Kasumi-1 (cell line): Measurements from ENCODE around the gene PBX1.
"Not testable (repeated sequence)": the region's sequence is repeated elsewhere in the genome, so short reads cannot be mapped to it uniquely, and the experiment has no call there.

Source experiments
- DNase-seq, 2 experiments: peaks; one replicate each; lab custom pipeline; 2025; lab: John Stamatoyannopoulos, UW

Gene PBX1

GRCh38 chr1:164558461-164559341, at the start of gene PBX1:
Gene PBX1 (plus strand): TSS chr1:164559184.
- DNase-seq, result peak; percentile 94 to 97

- no peak for DNase-seq
These were observed 48.5 kb upstream of the PBX1 start for GRCh38 chr1:164510435-164510834.

GRCh38 chr1:164511001-164511705, 47.8 kb upstream of the PBX1 start:
- no peak for DNase-seq

- no peak for DNase-seq
These were observed 43.8 kb upstream of the PBX1 start for GRCh38 chr1:164515231-164515630.

- DNase-seq, result no peak
These were observed 43.2 kb upstream of the PBX1 start for GRCh38 chr1:164515711-164516331.

- no peak for DNase-seq
These were observed 42.4 kb upstream of the PBX1 start for GRCh38 chr1:164516591-164516990.

GRCh38 chr1:164518692-164519332, 40.2 kb upstream of the PBX1 start:
- no peak for DNase-seq

- DNase-seq, result no peak
These were observed 39.6 kb upstream of the PBX1 start for GRCh38 chr1:164519426-164519825.

- no peak for DNase-seq
These were observed 34.2 kb upstream of the PBX1 start for GRCh38 chr1:164524810-164525209.

- DNase-seq, result no peak
These were observed 23.9 kb upstream of the PBX1 start for GRCh38 chr1:164534863-164535610.

- DNase-seq, result not testable (repeated sequence)
These were observed 6.5 kb upstream of the PBX1 start for GRCh38 chr1:164552463-164552988.

- DNase-seq, result no peak
These were observed 1.7 kb upstream of the PBX1 start for GRCh38 chr1:164557270-164557669.

GRCh38 chr1:164559342-164560051, 513 bp downstream of the PBX1 start:
- peak in 1 of 2 experiments; percentile 59 for DNase-seq

- DNase-seq, result no peak
These were observed 1.1 kb downstream of the PBX1 start for GRCh38 chr1:164560121-164560541.

GRCh38 chr1:164560556-164560955, 1.6 kb downstream of the PBX1 start:
- DNase-seq, result no peak

GRCh38 chr1:164561007-164561406, 2.0 kb downstream of the PBX1 start:
- DNase-seq, result no peak

- DNase-seq, result no peak
These were observed 2.5 kb downstream of the PBX1 start for GRCh38 chr1:164561472-164561871.

GRCh38 chr1:164562061-164562460, 3.1 kb downstream of the PBX1 start:
- no peak for DNase-seq

GRCh38 chr1:164562511-164562910, 3.5 kb downstream of the PBX1 start:
- no peak for DNase-seq

GRCh38 chr1:164562947-164563520, 4.0 kb downstream of the PBX1 start:
- DNase-seq, result no peak
